TTC549 (cell line): ENCODE results near the gene DOC2B.
"Not testable (repeated sequence)": the region's sequence is repeated elsewhere in the genome, so short reads cannot be mapped to it uniquely, and the experiment has no call there.

Source experiments
- FAIRE-seq: peaks from 2 replicates; lab custom pipeline; 2012; peaks lifted over from hg19 to GRCh38; lab: Jason Lieb, UNC

Gene DOC2B

GRCh38 chr17:181245-182049 is at the start of gene DOC2B:
Gene DOC2B (minus strand): TSS chr17:181650. CDS start chr17:181479, 171 bp downstream.
- FAIRE-seq: no peak

- FAIRE-seq: no peak
Measured at GRCh38 chr17:230395-230770, 48.9 kb upstream of the DOC2B start.

GRCh38 chr17:229709-230394 is 48.4 kb upstream of the DOC2B start:
- no peak for FAIRE-seq

- FAIRE-seq: no peak
Measured at GRCh38 chr17:228951-229708, 47.7 kb upstream of the DOC2B start.

GRCh38 chr17:227946-228615 is 46.6 kb upstream of the DOC2B start:
- FAIRE-seq: no peak

GRCh38 chr17:227078-227945 is 45.9 kb upstream of the DOC2B start:
- FAIRE-seq: no peak

- FAIRE-seq: no peak
Measured at GRCh38 chr17:226108-227077, 44.9 kb upstream of the DOC2B start.

GRCh38 chr17:225551-225950 is 44.1 kb upstream of the DOC2B start:
- FAIRE-seq: no peak

- FAIRE-seq: not testable (repeated sequence)
Measured at GRCh38 chr17:224576-224975, 43.1 kb upstream of the DOC2B start.

- no peak for FAIRE-seq
Measured at GRCh38 chr17:223723-224471, 42.4 kb upstream of the DOC2B start.

- no peak for FAIRE-seq
Measured at GRCh38 chr17:222172-222571, 40.7 kb upstream of the DOC2B start.

GRCh38 chr17:219696-220095 is 38.2 kb upstream of the DOC2B start:
- no peak for FAIRE-seq

- FAIRE-seq: no peak
Measured at GRCh38 chr17:218432-219110, 37.1 kb upstream of the DOC2B start.

GRCh38 chr17:216625-217024 is 35.2 kb upstream of the DOC2B start:
- no peak for FAIRE-seq

GRCh38 chr17:215563-216478 is 34.4 kb upstream of the DOC2B start:
- FAIRE-seq: not testable (repeated sequence)

- no peak for FAIRE-seq
Measured at GRCh38 chr17:214881-215331, 33.5 kb upstream of the DOC2B start.

- FAIRE-seq: no peak
Measured at GRCh38 chr17:213286-214105, 32.0 kb upstream of the DOC2B start.
